Retinal pigment epithelial cell (primary cell): ENCODE measurements around the gene CCP110.

Source experiments
- DNase-seq: peaks from one replicate; pipeline ENCODE4 v3.0.0-alpha.2; 2010; ENCODE audit warnings: low read depth
- H3K4me3 ChIP-seq: 2 replicates; pipeline ENCODE4 v1.5.1; 2011; ENCODE audit warnings: mild to moderate bottlenecking, low read length, control low read depth, moderate library complexity
- TF ChIP-seq, protein P1 (sequence below): conservative IDR thresholded peaks from 2 replicates; pipeline ENCODE4 v1.5.1; 2011; ENCODE audit warnings: low read depth, low read length, control low read depth, inconsistent platforms

CCP110 gene

DNA sequence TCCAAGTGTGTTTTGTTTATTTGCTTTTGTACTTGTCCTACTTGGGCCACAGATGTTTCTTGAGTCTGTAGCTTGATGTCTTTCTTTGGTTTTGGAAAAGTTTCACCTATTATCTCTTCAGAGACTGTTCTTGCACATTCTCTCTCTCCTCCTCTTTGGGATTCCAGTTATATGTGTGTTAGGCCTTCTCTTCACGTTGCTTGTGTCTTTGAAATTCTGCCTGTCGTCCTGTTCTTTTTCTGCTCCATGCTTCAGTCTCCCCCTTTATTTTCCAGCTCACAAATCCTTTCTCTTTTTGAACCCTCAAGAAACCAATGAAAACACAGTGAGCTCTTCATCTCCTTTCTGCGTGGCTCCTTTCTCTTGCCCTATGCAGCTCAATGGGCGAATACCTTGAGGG, 39.6 kb downstream of the CCP110 start:
- H3K4me3 ChIP-seq, result no peak overlapping the region
- TF ChIP-seq, protein P1, sequence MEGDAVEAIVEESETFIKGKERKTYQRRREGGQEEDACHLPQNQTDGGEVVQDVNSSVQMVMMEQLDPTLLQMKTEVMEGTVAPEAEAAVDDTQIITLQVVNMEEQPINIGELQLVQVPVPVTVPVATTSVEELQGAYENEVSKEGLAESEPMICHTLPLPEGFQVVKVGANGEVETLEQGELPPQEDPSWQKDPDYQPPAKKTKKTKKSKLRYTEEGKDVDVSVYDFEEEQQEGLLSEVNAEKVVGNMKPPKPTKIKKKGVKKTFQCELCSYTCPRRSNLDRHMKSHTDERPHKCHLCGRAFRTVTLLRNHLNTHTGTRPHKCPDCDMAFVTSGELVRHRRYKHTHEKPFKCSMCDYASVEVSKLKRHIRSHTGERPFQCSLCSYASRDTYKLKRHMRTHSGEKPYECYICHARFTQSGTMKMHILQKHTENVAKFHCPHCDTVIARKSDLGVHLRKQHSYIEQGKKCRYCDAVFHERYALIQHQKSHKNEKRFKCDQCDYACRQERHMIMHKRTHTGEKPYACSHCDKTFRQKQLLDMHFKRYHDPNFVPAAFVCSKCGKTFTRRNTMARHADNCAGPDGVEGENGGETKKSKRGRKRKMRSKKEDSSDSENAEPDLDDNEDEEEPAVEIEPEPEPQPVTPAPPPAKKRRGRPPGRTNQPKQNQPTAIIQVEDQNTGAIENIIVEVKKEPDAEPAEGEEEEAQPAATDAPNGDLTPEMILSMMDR, result no peak
- no peak for DNase-seq

DNA sequence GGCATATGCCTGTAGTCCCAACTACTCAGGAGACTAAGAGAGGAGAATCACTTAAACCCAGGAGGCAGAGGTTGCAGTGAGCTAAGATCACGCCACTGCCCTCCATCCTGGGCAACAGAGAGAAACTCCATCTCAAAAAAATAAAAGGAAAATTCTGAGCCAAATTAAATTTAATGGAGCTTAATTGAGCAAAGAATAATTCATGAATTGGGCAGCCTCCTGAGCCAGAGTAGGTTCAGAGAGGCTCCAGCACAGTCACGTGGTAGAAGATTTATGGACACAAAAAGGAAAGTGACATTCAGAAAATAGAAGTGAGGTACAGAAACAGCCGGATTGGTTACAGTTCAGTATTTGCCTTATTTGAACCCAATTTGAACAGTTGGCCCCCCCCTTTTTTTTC, 42.6 kb downstream of the CCP110 start:
- no peak overlapping the region for H3K4me3 ChIP-seq
- TF ChIP-seq, protein P1, result no peak
- no peak for DNase-seq

DNA sequence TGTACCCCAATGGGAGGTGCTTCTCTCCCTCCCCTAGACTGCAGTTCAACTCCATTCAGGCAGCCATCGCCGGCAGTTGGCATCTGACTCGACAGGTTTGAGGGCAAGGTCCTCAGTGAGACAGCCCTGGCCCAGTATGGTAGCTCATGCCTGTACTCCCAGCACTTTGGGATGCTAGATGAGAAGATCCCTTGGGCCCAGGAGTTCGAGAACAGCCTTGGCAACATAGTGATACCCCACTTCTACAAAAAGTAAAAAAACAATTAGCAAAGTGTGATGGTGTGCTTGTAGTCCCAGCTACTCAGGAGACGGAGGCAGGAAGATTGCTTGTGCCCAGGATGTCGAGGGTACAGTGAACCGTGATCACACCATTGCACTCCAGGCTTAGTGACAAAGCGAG, 43.8 kb downstream of the CCP110 start:
- DNase-seq, result no peak
- TF ChIP-seq, protein P1, result no peak
- H3K4me3 ChIP-seq, result no peak overlapping the region

DNA sequence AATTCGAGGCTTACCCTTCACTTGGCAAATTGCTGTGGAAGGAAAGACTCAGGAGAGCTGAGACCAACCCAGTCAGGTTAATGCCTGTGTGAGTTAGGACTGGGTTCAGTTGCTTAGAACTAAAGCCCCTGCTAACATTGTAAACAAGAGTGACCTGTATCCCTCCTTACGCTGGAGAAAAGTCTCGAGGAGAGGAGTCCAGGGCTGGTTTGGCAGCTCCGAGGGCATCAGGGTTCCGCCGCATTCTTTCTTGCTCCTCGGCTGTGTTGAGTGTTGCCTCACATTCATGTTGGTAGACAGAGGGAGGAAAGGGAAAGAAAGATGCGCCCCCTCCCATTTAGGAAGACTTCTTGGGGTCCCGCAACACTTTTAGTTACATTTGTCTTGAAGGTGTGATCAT, 50.3 kb downstream of the CCP110 start:
- no peak for DNase-seq
- no peak overlapping the region for H3K4me3 ChIP-seq
- TF ChIP-seq, protein P1, result no peak

DNA sequence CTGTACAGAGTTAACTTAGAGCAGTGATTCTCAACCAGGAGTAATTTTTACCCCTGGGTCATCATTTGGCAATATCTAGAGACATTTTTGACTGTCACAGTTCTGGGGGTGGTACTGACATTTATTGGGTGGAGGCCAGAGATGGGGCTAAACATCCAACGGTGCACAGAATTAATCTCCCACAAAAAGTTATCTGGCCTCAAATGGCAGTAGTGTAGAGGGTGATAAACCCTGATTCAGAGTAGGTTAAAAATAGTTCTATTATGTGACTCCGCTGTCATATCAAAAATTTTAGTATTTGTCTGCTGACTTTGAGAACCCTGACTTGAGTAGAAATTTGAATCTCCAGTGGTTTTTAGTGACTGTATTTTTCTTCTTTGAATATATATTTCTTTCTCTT, 50.9 kb downstream of the CCP110 start:
- no peak for DNase-seq
- TF ChIP-seq, protein P1, result no peak

DNA sequence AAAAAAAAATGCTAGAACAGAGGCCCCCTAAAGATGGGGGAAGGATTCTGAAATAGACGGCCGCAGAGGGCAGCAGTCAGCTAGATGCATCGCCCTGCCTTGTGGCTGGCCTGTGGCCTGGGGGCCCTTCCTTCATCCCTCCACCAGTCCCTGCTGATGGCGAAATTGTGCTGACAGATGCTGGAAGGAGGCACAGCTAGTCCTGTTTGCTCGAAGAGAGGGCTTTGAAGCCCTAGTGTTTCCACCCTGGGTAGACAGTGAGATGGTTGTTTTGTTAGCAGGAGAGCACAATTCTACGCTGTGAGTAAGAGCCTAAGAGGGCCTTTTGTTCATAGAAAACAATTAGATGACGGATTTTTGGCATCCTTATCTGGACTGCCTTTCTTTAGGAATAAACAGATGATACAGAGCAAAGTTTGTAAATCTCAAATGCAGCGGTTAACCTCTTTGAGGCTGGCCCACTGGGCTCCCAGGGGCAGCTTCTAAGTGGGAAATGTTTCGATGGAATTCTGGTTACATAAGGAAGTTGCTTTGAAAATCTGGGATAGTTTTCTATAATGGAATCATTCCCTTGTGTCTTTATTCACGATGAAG, 54.7 kb downstream of the CCP110 start:
- TF ChIP-seq, protein P1, result no peak

More for the DNA sequence above, 50.9 kb downstream of the CCP110 start:
- H3K4me3 ChIP-seq, result no peak overlapping the region

DNA sequence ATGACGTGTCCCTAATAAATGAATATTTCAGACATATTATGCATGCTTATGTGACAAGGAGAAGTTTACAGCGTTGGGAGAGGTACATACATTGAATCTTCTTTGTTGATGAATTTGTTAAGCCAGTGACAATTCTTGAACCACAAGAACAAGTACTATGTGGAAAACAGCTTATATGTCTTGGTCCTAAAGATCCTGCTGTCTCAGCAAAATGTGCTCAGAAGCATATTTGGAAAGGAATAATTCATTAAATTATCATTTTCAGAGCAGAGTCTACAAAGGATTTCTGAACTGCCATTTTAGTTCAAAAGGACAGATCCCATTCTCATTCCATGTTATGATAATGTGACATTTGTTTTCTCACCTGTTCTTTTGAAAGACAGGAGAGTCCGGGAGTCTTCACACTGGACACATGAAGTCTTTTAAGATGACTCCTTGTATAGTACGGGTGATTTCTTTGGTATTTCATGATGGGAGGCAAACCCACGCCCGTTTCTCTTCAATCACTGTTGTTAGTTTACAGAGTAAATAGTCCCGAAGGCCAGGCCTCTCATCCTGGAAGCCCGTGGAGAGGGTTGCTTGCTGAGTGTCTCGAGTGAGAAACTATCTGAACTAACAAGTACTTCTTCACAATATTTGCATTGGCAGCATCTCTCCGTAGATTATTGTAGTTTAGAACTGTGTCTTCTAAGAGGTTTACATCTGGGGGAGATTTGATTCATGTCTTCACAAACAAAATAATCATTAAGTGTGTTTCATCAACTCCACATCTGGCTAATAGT, 58.5 kb downstream of the CCP110 start:
- no peak for DNase-seq
- TF ChIP-seq, protein P1, result no peak
- H3K4me3 ChIP-seq, result no peak overlapping the region

More for the DNA sequence above, 54.7 kb downstream of the CCP110 start:
- H3K4me3 ChIP-seq, result no peak overlapping the region
- no peak for DNase-seq
